H9 (cell line): ENCODE results near the gene PDIA4. TPM values are rescaled to one million over a fixed set of nuclear protein-coding genes. Genes with fewer than 3 reads are reported as not detected.

Source experiments
- DNase-seq: peaks from one replicate; pipeline ENCODE4 v3.0.0-alpha.2; 2017
- H2AFZ ChIP-seq: one replicate; pipeline ENCODE4 v1.6.1; 2013; ENCODE audit warnings: mild to moderate bottlenecking, low read length, control low read depth, moderate library complexity
- H2AK5ac ChIP-seq: 2 replicates; pipeline ENCODE4 v1.6.1; 2013; ENCODE audit warnings: low read length, control low read depth, mixed read lengths; ENCODE audit not compliant: insufficient read length
- H2BK120ac ChIP-seq: one replicate; pipeline ENCODE4 v1.6.1; 2013; ENCODE audit warnings: low read depth, mild to moderate bottlenecking, low read length, control low read depth, inconsistent platforms; ENCODE audit not compliant: poor library complexity, severe bottlenecking
- H2BK12ac ChIP-seq: 2 replicates; pipeline ENCODE4 v1.6.1; 2013; ENCODE audit warnings: low read length, control low read depth, mixed read lengths, low read depth; ENCODE audit not compliant: insufficient read length
- H2BK15ac ChIP-seq: 2 replicates; pipeline ENCODE4 v1.6.1; 2013; ENCODE audit warnings: low read depth, low read length, control low read depth
- H2BK20ac ChIP-seq: one replicate; pipeline ENCODE4 v1.6.1; 2013; ENCODE audit warnings: low read depth, mild to moderate bottlenecking, low read length, control low read depth, inconsistent platforms; ENCODE audit not compliant: poor library complexity, severe bottlenecking
- H2BK5ac ChIP-seq: 2 replicates; pipeline ENCODE4 v1.6.1; 2013; ENCODE audit warnings: low read length, control low read depth, mixed read lengths; ENCODE audit not compliant: insufficient read length
- H3K14ac ChIP-seq: 2 replicates; pipeline ENCODE4 v1.6.1; 2013; ENCODE audit warnings: low read length, control low read depth; ENCODE audit not compliant: insufficient read depth
- H3K18ac ChIP-seq: 2 replicates; pipeline ENCODE4 v1.6.1; 2013; ENCODE audit warnings: low read depth, mild to moderate bottlenecking, mixed read lengths, low read length, control low read depth; ENCODE audit not compliant: insufficient read length
- H3K23ac ChIP-seq: 2 replicates; pipeline ENCODE4 v1.6.1; 2013; ENCODE audit warnings: low read length, control low read depth, mixed read lengths, low read depth; ENCODE audit not compliant: insufficient read length
- H3K23me2 ChIP-seq: 2 replicates; pipeline ENCODE4 v1.6.1; 2013; ENCODE audit warnings: low read depth, mild to moderate bottlenecking, mixed read lengths, low read length, control low read depth; ENCODE audit not compliant: insufficient read length, poor library complexity, severe bottlenecking
- H3K27ac ChIP-seq: 2 replicates; pipeline ENCODE4 v1.5.1; 2013; ENCODE audit warnings: low read length, control low read depth, mixed read lengths, low read depth; ENCODE audit not compliant: insufficient read length
- H3K27me3 ChIP-seq: 2 replicates; pipeline ENCODE4 v1.6.1; 2013; ENCODE audit warnings: low read length, control low read depth, inconsistent platforms; ENCODE audit not compliant: insufficient read depth
- H3K4ac ChIP-seq: 2 replicates; pipeline ENCODE4 v1.6.1; 2013; ENCODE audit warnings: low read depth, mild to moderate bottlenecking, control low read depth, inconsistent platforms, low read length, moderate library complexity
- H3K4me1 ChIP-seq: 2 replicates; pipeline ENCODE4 v1.6.1; 2013; ENCODE audit warnings: low read length, control low read depth, inconsistent platforms; ENCODE audit not compliant: insufficient read depth
- H3K4me2 ChIP-seq: 2 replicates; pipeline ENCODE4 v1.6.1; 2013; ENCODE audit warnings: low read length, control low read depth, mixed read lengths; ENCODE audit not compliant: insufficient read length, insufficient read depth
- H3K56ac ChIP-seq: 2 replicates; pipeline ENCODE4 v1.6.1; 2013; ENCODE audit warnings: low read depth, mild to moderate bottlenecking, mixed read lengths, low read length, control low read depth; ENCODE audit not compliant: insufficient read length
- H3K79me1 ChIP-seq: 2 replicates; pipeline ENCODE4 v1.6.1; 2013; ENCODE audit warnings: low read depth, mild to moderate bottlenecking, moderate library complexity, low read length, control low read depth, inconsistent platforms; ENCODE audit not compliant: insufficient read depth, poor library complexity, severe bottlenecking
- H3K79me2 ChIP-seq: 2 replicates; pipeline ENCODE4 v1.6.1; 2013; ENCODE audit warnings: low read length, control low read depth, inconsistent platforms; ENCODE audit not compliant: insufficient read depth
- H3K9ac ChIP-seq: 2 replicates; pipeline ENCODE4 v1.6.1; 2013; ENCODE audit warnings: low read length, control low read depth, mixed read lengths; ENCODE audit not compliant: insufficient read length; ENCODE audit errors: extremely low read depth
- H3K9me3 ChIP-seq: one replicate; pipeline ENCODE4 v1.6.1; 2013; ENCODE audit warnings: low read depth, low read length, inconsistent platforms; ENCODE audit not compliant: control insufficient read depth
- H3T11ph ChIP-seq: one replicate; pipeline ENCODE4 v1.6.1; 2013; ENCODE audit warnings: mild to moderate bottlenecking, low read length, control low read depth, inconsistent platforms
- H4K20me1 ChIP-seq: one replicate; pipeline ENCODE4 v1.6.1; 2013; ENCODE audit not compliant: control insufficient read depth, insufficient read length, insufficient read depth
- H4K5ac ChIP-seq: 2 replicates; pipeline ENCODE4 v1.6.1; 2013; ENCODE audit warnings: low read depth, mild to moderate bottlenecking, mixed read lengths, low read length, control low read depth; ENCODE audit not compliant: insufficient read length
- H4K8ac ChIP-seq: replicated peaks from 2 replicates; pipeline ENCODE4 v1.6.1; 2013; ENCODE audit warnings: low read length, control low read depth, mixed read lengths, low read depth; ENCODE audit not compliant: insufficient read length
- H4K91ac ChIP-seq: 2 replicates; pipeline ENCODE4 v1.6.1; 2013; ENCODE audit warnings: low read depth, mild to moderate bottlenecking, moderate library complexity, mixed read lengths, low read length, control low read depth; ENCODE audit not compliant: insufficient read length
- H3K27ac Mint-ChIP-seq, 3 experiments: 2 replicates in 2 of 3; 3 replicates in 1 of 3; pipeline ENCODE4 v1.8.0; 2020 to 2021; ENCODE audit warnings: mixed read lengths in 3 of 3, mild to moderate bottlenecking in 1 of 3, moderate library complexity in 1 of 3
- H3K27me3 Mint-ChIP-seq: 2 replicates; pipeline ENCODE4 v1.8.0; 2021; ENCODE audit warnings: low read depth, mild to moderate bottlenecking, moderate library complexity, mixed read lengths
- H3K36me3 Mint-ChIP-seq, 3 experiments: 2 replicates in 2 of 3; 3 replicates in 1 of 3; pipeline ENCODE4 v1.8.0; 2020 to 2021; ENCODE audit warnings: low read depth in 3 of 3, mixed read lengths in 3 of 3; ENCODE audit not compliant: insufficient read depth in 1 of 3
- H3K4me1 Mint-ChIP-seq, 2 experiments: 2 replicates each; pipeline ENCODE4 v1.8.0; 2020; ENCODE audit warnings: mixed read lengths in 2 of 2
- H3K4me3 Mint-ChIP-seq, 2 experiments: 2 replicates in 1 of 2; 3 replicates in 1 of 2; pipeline ENCODE4 v1.8.0; 2020 to 2021; ENCODE audit warnings: mild to moderate bottlenecking in 2 of 2, mixed read lengths in 2 of 2, moderate library complexity in 1 of 2
- H3K9me3 Mint-ChIP-seq, 2 experiments: 2 replicates in 1 of 2; 3 replicates in 1 of 2; pipeline ENCODE4 v1.8.0; 2020; ENCODE audit warnings: mild to moderate bottlenecking in 2 of 2, mixed read lengths in 2 of 2, moderate library complexity in 1 of 2
- WGBS: extraction: QIAGEN DNeasy Blood & Tissue Kit; methylation state at CpG from one replicate; pipeline ENCODE4 v1.1.7; 2013; ENCODE audit warnings: missing lambda C conversion rate, low lambda C conversion rate, mixed read lengths; ENCODE audit not compliant: insufficient read length; ENCODE audit errors: extremely low coverage; 5-methylcytosine and 5-hydroxymethylcytosine counted together
- total RNA-seq: library from RNA; stranded (reverse); gene quantifications from 2 replicates; pipeline ENCODE4 v1.2.1, GENCODE V29; 2021
- TF ChIP-seq, protein P1 (sequence below): fragments of 200-600 bp; sonication (generic); conservative IDR thresholded peaks from 3 replicates; pipeline ENCODE4 v1.8.0; 2021; ENCODE audit warnings: antibody characterized with exemption, mild to moderate bottlenecking

Gene PDIA4
- total RNA-seq, 1 experiment from 2014 or later, result 217 TPM

DNA sequence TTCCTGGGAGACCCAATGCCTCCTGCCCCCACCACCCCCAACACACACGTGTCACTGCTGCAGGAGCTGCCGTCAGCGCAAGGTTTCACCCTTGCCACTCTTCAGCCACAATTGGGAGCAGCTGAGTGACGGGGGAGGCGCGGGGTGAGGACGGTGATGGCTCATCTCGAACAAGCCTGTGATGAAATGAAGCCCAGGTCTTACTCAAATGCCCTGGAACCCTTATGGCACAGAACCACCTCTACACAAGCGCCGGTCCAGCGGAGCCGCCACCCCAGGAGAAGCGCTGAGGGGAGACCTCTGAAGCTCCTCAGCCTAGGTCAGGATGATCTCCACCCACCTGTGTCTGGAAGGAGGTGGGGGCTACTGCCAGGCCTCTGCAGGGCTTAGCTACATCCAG lies 25.7 kb downstream of the PDIA4 start:
- H3K4me3 Mint-ChIP-seq, result no peak overlapping the region

More for the DNA sequence above, 25.7 kb downstream of the PDIA4 start:
- Histone ChIP-seq H3K18ac (no peak overlapping the region), H2BK120ac (no peak overlapping the region), H3K27ac (no peak overlapping the region), H2BK15ac (no peak overlapping the region), H3K4me1 (no peaks in the 10 kb centered on the region), H3K23me2 (no peaks in the 10 kb centered on the region), H2AFZ (no peak overlapping the region), H2BK5ac (no peak overlapping the region), H3T11ph (no peak overlapping the region), H4K8ac (no peak overlapping the region), H3K14ac (no peak overlapping the region), H2BK12ac (no peak overlapping the region), H3K4ac (no peak overlapping the region), H3K9ac (no peak overlapping the region), H2BK20ac (no peak overlapping the region), H4K20me1 (no peaks in the 10 kb centered on the region), H3K79me2 (no peaks in the 10 kb centered on the region), H3K27me3 (no peaks in the 10 kb centered on the region), H3K56ac (no peak overlapping the region), H3K79me1 (no peaks in the 10 kb centered on the region), H4K91ac (no peak overlapping the region), H4K5ac (no peak overlapping the region), H3K9me3 (no peaks in the 10 kb centered on the region), H3K4me2 (no peak overlapping the region), H3K23ac (no peak overlapping the region), H2AK5ac (no peak overlapping the region)
- DNase-seq, result no peak
- Mint-ChIP-seq H3K36me3 (peaks cover 41 to 70% (median 50%) of the 10 kb centered on the region in 3 experiments), H3K4me1 (0 out of 4 replicates have a peak, but pooled peaks cover 0 to 4% of the 10 kb centered on the region in 2 experiments), H3K9me3 (no peaks in the 10 kb centered on the region), H3K27ac (peak overlapping the region in 1 of 3 experiments; percentile 39; a peak in 2 of 7 replicates), H3K27me3 (no peaks in the 10 kb centered on the region)
- TF ChIP-seq, protein P1, sequence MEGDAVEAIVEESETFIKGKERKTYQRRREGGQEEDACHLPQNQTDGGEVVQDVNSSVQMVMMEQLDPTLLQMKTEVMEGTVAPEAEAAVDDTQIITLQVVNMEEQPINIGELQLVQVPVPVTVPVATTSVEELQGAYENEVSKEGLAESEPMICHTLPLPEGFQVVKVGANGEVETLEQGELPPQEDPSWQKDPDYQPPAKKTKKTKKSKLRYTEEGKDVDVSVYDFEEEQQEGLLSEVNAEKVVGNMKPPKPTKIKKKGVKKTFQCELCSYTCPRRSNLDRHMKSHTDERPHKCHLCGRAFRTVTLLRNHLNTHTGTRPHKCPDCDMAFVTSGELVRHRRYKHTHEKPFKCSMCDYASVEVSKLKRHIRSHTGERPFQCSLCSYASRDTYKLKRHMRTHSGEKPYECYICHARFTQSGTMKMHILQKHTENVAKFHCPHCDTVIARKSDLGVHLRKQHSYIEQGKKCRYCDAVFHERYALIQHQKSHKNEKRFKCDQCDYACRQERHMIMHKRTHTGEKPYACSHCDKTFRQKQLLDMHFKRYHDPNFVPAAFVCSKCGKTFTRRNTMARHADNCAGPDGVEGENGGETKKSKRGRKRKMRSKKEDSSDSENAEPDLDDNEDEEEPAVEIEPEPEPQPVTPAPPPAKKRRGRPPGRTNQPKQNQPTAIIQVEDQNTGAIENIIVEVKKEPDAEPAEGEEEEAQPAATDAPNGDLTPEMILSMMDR, result no peak
- no CpG with 5 or more reads among the region's 13 CpGs for WGBS
